B cell (primary cell): ENCODE data around the gene FANCM. TPM values are rescaled to one million over a fixed set of nuclear protein-coding genes. Genes with fewer than 3 reads are reported as not detected.

Experiments
- ATAC-seq: fragments of 200-7000 bp; cut with Tn5 transposase; one replicate; pipeline ENCODE4 v1.10.0; 2021; ENCODE audit warnings: low read depth, mild to moderate bottlenecking, moderate number of reproducible peaks, moderate library complexity
- CTCF ChIA-PET: fragments of 350-600 bp; sonication (Branson Sonifier 250); formaldehyde crosslinking; loops from one replicate; lab custom pipeline; 2021; ENCODE audit warnings: antibody characterized with exemption, inconsistent platforms; lab: Charles Lee
- POLR2A ChIA-PET: fragments of 350-600 bp; sonication (Branson Sonifier 250); formaldehyde crosslinking; loops from one replicate; lab custom pipeline; 2021; ENCODE audit warnings: antibody characterized with exemption; lab: Charles Lee
- DNase-seq: peaks from one replicate; pipeline ENCODE4 v3.0.0; 2013
- H2AFZ ChIP-seq: 2 replicates; pipeline ENCODE4 v1.6.1; 2012; ENCODE audit warnings: mild to moderate bottlenecking, low read depth, low read length; ENCODE audit not compliant: insufficient read depth, poor library complexity, severe bottlenecking
- H3K27ac ChIP-seq, 2 donors: 1 replicate in 1 of 2; 2 replicates in 1 of 2; pipeline ENCODE4 v1.5.1; 2012 to 2013; ENCODE audit warnings: low read length in 2 of 2, mild to moderate bottlenecking in 2 of 2, moderate library complexity in 1 of 2
- H3K27me3 ChIP-seq, 4 experiments: fragments of 200-600 bp in 1 of 4; sonication (generic) in 1 of 4; replicated peaks in 1 of 4; 1 replicate in 2 of 4; 2 replicates in 2 of 4; pipeline versions ENCODE4 v1.6.1 to v1.7.0; 2013 to 2016; ENCODE audit warnings: low read length in 3 of 4, mild to moderate bottlenecking in 2 of 4, mixed read lengths in 1 of 4, moderate library complexity in 1 of 4; ENCODE audit not compliant: insufficient read depth in 4 of 4, control insufficient read depth in 3 of 4; ENCODE audit errors: control extremely low read depth in 1 of 4
- H3K36me3 ChIP-seq, 2 experiments: replicated peaks in 1 of 2; 1 replicate in 1 of 2; 2 replicates in 1 of 2; pipeline versions ENCODE4 v1.6.1 to v1.7.1; 2013; ENCODE audit warnings: low read length in 1 of 2; ENCODE audit not compliant: insufficient read depth in 2 of 2, control insufficient read depth in 1 of 2; ENCODE audit errors: control extremely low read depth in 1 of 2, extremely low read depth in 1 of 2
- H3K4me1 ChIP-seq, 2 donors: fragments of 200-600 bp in 1 of 2; sonication (generic) in 1 of 2; 1 replicate in 1 of 2; 2 replicates in 1 of 2; pipeline versions ENCODE4 v1.5.1 to v1.6.1; 2013 to 2017; ENCODE audit warnings: low read length in 2 of 2; ENCODE audit not compliant: control insufficient read depth in 2 of 2, insufficient read depth in 2 of 2
- H3K4me2 ChIP-seq: replicated peaks from 2 replicates; pipeline ENCODE3; 2012; ENCODE audit warnings: mild to moderate bottlenecking, low read depth, low read length; ENCODE audit not compliant: poor library complexity, severe bottlenecking
- H3K4me3 ChIP-seq, 5 experiments: fragments of 200-600 bp in 1 of 5; sonication (generic) in 1 of 5; 1 replicate in 3 of 5; 2 replicates in 2 of 5; pipeline versions ENCODE4 v1.5.1 to v1.7.0; 2011 to 2016; ENCODE audit warnings: low read length in 4 of 5, mild to moderate bottlenecking in 4 of 5, low read depth in 2 of 5, control low read depth in 1 of 5, moderate library complexity in 1 of 5; ENCODE audit not compliant: insufficient read depth in 1 of 5; ENCODE audit errors: control extremely low read depth in 1 of 5, extremely low read depth in 1 of 5
- H3K79me2 ChIP-seq: fragments of 200-600 bp; sonication (generic); one replicate; pipeline ENCODE4 v1.6.0; 2016; ENCODE audit warnings: low read length; ENCODE audit not compliant: control insufficient read depth, insufficient read depth
- H3K9ac ChIP-seq: fragments of 200-600 bp; sonication (generic); 2 replicates; pipeline ENCODE4 v1.6.1; 2017; ENCODE audit warnings: mild to moderate bottlenecking, low read length, moderate library complexity
- H3K9me3 ChIP-seq, 3 donors: one replicate each; pipeline versions ENCODE4 v1.6.1 to v1.7.1; 2013; ENCODE audit warnings: low read length in 2 of 3; ENCODE audit not compliant: control insufficient read depth in 2 of 3, insufficient read depth in 1 of 3; ENCODE audit errors: control extremely low read depth in 1 of 3
- H4K20me1 ChIP-seq: 2 replicates; pipeline ENCODE4 v1.6.0; 2012; ENCODE audit warnings: mild to moderate bottlenecking, low read length; ENCODE audit not compliant: insufficient read depth, control insufficient read depth, poor library complexity, severe bottlenecking
- H3K27ac Mint-ChIP-seq: one replicate; pipeline ENCODE4 v1.8.0; 2021; ENCODE audit warnings: mixed read lengths
- H3K27me3 Mint-ChIP-seq: one replicate; pipeline ENCODE4 v1.8.0; 2021; ENCODE audit warnings: mixed read lengths
- H3K4me1 Mint-ChIP-seq: one replicate; pipeline ENCODE4 v1.8.0; 2021; ENCODE audit warnings: mixed read lengths
- H3K4me3 Mint-ChIP-seq: one replicate; pipeline ENCODE4 v1.8.0; 2021; ENCODE audit warnings: mixed read lengths
- H3K9me3 Mint-ChIP-seq: one replicate; pipeline ENCODE4 v1.8.0; 2022; ENCODE audit warnings: mixed read lengths; ENCODE audit not compliant: insufficient read depth
- EZH2 ChIP-seq: IDR thresholded peaks from 2 replicates; pipeline ENCODE4 v1.6.1; 2012; ENCODE audit warnings: borderline replicate concordance, low read depth, mild to moderate bottlenecking, moderate library complexity, low read length; ENCODE audit not compliant: insufficient read depth, poor library complexity, severe bottlenecking
- intact Hi-C: fragments of 100-400 bp; cut with micrococcal nuclease; formaldehyde crosslinking; loops from one replicate; pipeline ENCODE4 v1.10.0; 2022
- polyA plus RNA-seq: library from polyadenylated mRNA; depleted of rRNA; stranded (reverse); fragments of >200 nt; gene quantifications from 2 replicates; pipeline ENCODE4 v1.2.3, GENCODE V29; 2012
- total RNA-seq, 2 donors: library from RNA; stranded (reverse); fragments of 120-200 nt in 1 of 2; gene quantifications; 1 replicate in 1 of 2; 2 replicates in 1 of 2; pipeline versions ENCODE4 v1.2.3 to v1.2.4, GENCODE V29; 2013 to 2022
- TF ChIP-seq, protein P1 (sequence below): fragments of 200-600 bp; IDR thresholded peaks from one replicate; pipeline ENCODE4 v1.8.0; 2022; ENCODE audit warnings: antibody characterized with exemption, mild to moderate bottlenecking

Gene FANCM
- total and polyA plus RNA-seq, 2 donors (not counting 1 experiment from before 2014, with no cell fraction given): 3.0 to 15.5 TPM

- H3K4me1 ChIP-seq: no peaks in the 10 kb centered on the region
- no peak for TF ChIP-seq EZH2
- TF ChIP-seq, protein P1, sequence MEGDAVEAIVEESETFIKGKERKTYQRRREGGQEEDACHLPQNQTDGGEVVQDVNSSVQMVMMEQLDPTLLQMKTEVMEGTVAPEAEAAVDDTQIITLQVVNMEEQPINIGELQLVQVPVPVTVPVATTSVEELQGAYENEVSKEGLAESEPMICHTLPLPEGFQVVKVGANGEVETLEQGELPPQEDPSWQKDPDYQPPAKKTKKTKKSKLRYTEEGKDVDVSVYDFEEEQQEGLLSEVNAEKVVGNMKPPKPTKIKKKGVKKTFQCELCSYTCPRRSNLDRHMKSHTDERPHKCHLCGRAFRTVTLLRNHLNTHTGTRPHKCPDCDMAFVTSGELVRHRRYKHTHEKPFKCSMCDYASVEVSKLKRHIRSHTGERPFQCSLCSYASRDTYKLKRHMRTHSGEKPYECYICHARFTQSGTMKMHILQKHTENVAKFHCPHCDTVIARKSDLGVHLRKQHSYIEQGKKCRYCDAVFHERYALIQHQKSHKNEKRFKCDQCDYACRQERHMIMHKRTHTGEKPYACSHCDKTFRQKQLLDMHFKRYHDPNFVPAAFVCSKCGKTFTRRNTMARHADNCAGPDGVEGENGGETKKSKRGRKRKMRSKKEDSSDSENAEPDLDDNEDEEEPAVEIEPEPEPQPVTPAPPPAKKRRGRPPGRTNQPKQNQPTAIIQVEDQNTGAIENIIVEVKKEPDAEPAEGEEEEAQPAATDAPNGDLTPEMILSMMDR: no peak
- no peak overlapping the region for H3K4me2 ChIP-seq
- H3K9ac ChIP-seq: no peak overlapping the region
- no peaks in the 10 kb centered on the region for H3K27me3 ChIP-seq
- Mint-ChIP-seq H3K4me3 (no peak overlapping the region), H3K9me3 (no peaks in the 10 kb centered on the region), H3K4me1 (no peaks in the 10 kb centered on the region), H3K27ac (no peak overlapping the region), H3K27me3 (no peaks in the 10 kb centered on the region)
- H2AFZ ChIP-seq: no peak overlapping the region
- H3K36me3 ChIP-seq: no peaks in the 10 kb centered on the region
- no peaks in the 10 kb centered on the region for H3K9me3 ChIP-seq
- intact Hi-C loops: no loop called here
- ATAC-seq (no peak), DNase-seq (no peak)
- no peak overlapping the region for H3K4me3 ChIP-seq
- no peak overlapping the region for H3K27ac ChIP-seq
- H3K79me2 ChIP-seq: no peaks in the 10 kb centered on the region
- POLR2A ChIA-PET: no interaction called here
- no peaks in the 10 kb centered on the region for H4K20me1 ChIP-seq
- CTCF ChIA-PET: no interaction called here
Observed at GRCh38 chr14:45156067-45156466, 20.3 kb downstream of the FANCM start.

- intact Hi-C loops: no loop called here
- ChIA-PET POLR2A (no interaction called here), CTCF (no interaction called here)
- Histone ChIP-seq H3K9me3 (no peaks in the 10 kb centered on the region), H3K9ac (no peak overlapping the region), H3K79me2 (no peaks in the 10 kb centered on the region), H3K27me3 (no peaks in the 10 kb centered on the region), H3K4me3 (no peak overlapping the region), H4K20me1 (no peaks in the 10 kb centered on the region), H3K4me2 (no peak overlapping the region), H3K36me3 (peaks cover 0 to 5% of the 10 kb centered on the region in 2 experiments), H3K27ac (no peak overlapping the region), H3K4me1 (no peaks in the 10 kb centered on the region), H2AFZ (no peak overlapping the region)
- DNase-seq: no peak
- H3K9me3 Mint-ChIP-seq: no peaks in the 10 kb centered on the region
- no peaks in the 10 kb centered on the region for H3K4me1 Mint-ChIP-seq
- H3K4me3 Mint-ChIP-seq: no peak overlapping the region
- no peak for ATAC-seq
- TF ChIP-seq EZH2: no peak
- TF ChIP-seq, protein P1: no peak
- no peaks in the 10 kb centered on the region for H3K27me3 Mint-ChIP-seq
- H3K27ac Mint-ChIP-seq: no peak overlapping the region
Observed at GRCh38 chr14:45169906-45170305, 34.2 kb downstream of the FANCM start.
